ENCODE measurements around the gene MAGEF1. TPM values are rescaled to one million over a fixed set of nuclear protein-coding genes. Genes with fewer than 3 reads are reported as not detected.
A peak's percentile ranks its signal among the peaks of the same experiment; 100 is the strongest.

The MAGEF1 gene
- total RNA-seq, 1 donor from 2014 or later, result 88.1 TPM

- Histone ChIP-seq H3K9ac (no peak overlapping the region), H4K20me1 (ENCODE audit: low read depth) (no peaks in the 10 kb centered on the region), H3K9me3 (ENCODE audit: low read depth) (no peaks in the 10 kb centered on the region), H3K4me3 (no peak overlapping the region), H3F3A (ENCODE audit: low read depth) (no peaks in the 10 kb centered on the region), H3K27me3 (no peaks in the 10 kb centered on the region), H3K4me2 (no peak overlapping the region), H3K27ac (no peak overlapping the region), H3K79me2 (ENCODE audit: low read depth) (no peaks in the 10 kb centered on the region), H2AFZ (replicated peaks) (no peak overlapping the region), H3K36me3 (no peaks in the 10 kb centered on the region), H3K4me1 (peaks cover 8% of the 10 kb centered on the region)
- Mint-ChIP-seq H3K4me3 (no peak overlapping the region), H3K27me3 (ENCODE audit: insufficient read depth, low read depth) (peaks cover 9% of the 10 kb centered on the region), H3K27ac (no peak overlapping the region), H3K9me3 (no peaks in the 10 kb centered on the region), H3K4me1 (peaks cover 47% of the 10 kb centered on the region), H3K36me3 (no peaks in the 10 kb centered on the region)
- no peak for DNase-seq (ENCODE audit: low spot score)
- TF ChIP-seq CTCF (IDR thresholded peaks at IDR 0.05), result no peak
- no peak for TF ChIP-seq EZH2 (IDR thresholded peaks at IDR 0.05)
These were observed 22.2 kb upstream of the MAGEF1 start for GRCh38 chr3:184733971-184734608.

- Histone ChIP-seq H4K20me1 (ENCODE audit: low read depth) (no peaks in the 10 kb centered on the region), H3K9me3 (ENCODE audit: low read depth) (no peaks in the 10 kb centered on the region), H3K4me3 (no peak overlapping the region), H3K27me3 (no peaks in the 10 kb centered on the region), H3K9ac (no peak overlapping the region), H3F3A (ENCODE audit: low read depth) (no peaks in the 10 kb centered on the region), H3K27ac (no peak overlapping the region), H2AFZ (replicated peaks) (no peak overlapping the region), H3K79me2 (ENCODE audit: low read depth) (no peaks in the 10 kb centered on the region), H3K4me1 (peaks cover 8% of the 10 kb centered on the region), H3K4me2 (no peak overlapping the region), H3K36me3 (no peaks in the 10 kb centered on the region)
- Mint-ChIP-seq H3K4me1 (peaks cover 44% of the 10 kb centered on the region), H3K27ac (no peak overlapping the region), H3K9me3 (no peaks in the 10 kb centered on the region), H3K36me3 (no peaks in the 10 kb centered on the region), H3K4me3 (no peak overlapping the region), H3K27me3 (ENCODE audit: insufficient read depth, low read depth) (peaks cover 7% of the 10 kb centered on the region)
- no peak for DNase-seq (ENCODE audit: low spot score)
- no peak for TF ChIP-seq EZH2phosphoT487 (IDR thresholded peaks at IDR 0.05)
- TF ChIP-seq EZH2 (IDR thresholded peaks at IDR 0.05), result no peak
- no peak for TF ChIP-seq CTCF (IDR thresholded peaks at IDR 0.05)
These were observed 21.3 kb upstream of the MAGEF1 start for GRCh38 chr3:184733181-184733580.

- Mint-ChIP-seq H3K27ac (peak overlapping the region; percentile 94), H3K4me3 (peak overlapping the region; percentile 63), H3K36me3 (no peaks in the 10 kb centered on the region), H3K4me1 (peaks cover 40% of the 10 kb centered on the region), H3K9me3 (no peaks in the 10 kb centered on the region), H3K27me3 (ENCODE audit: insufficient read depth, low read depth) (peaks cover 9% of the 10 kb centered on the region)
- Histone ChIP-seq H3K4me1 (peaks cover 8% of the 10 kb centered on the region), H3K79me2 (ENCODE audit: low read depth) (no peaks in the 10 kb centered on the region), H3F3A (ENCODE audit: low read depth) (no peaks in the 10 kb centered on the region), H3K27me3 (no peaks in the 10 kb centered on the region), H3K36me3 (no peaks in the 10 kb centered on the region), H3K27ac (no peak overlapping the region), H3K9me3 (ENCODE audit: low read depth) (no peaks in the 10 kb centered on the region), H4K20me1 (ENCODE audit: low read depth) (no peaks in the 10 kb centered on the region), H3K4me3 (no peak overlapping the region), H3K9ac (no peak overlapping the region), H2AFZ (replicated peaks) (no peak overlapping the region), H3K4me2 (no peak overlapping the region)
- DNase-seq (ENCODE audit: low spot score), result no peak
- TF ChIP-seq EZH2phosphoT487 (IDR thresholded peaks at IDR 0.05) (no peak), CTCF (IDR thresholded peaks at IDR 0.05) (no peak), EZH2 (IDR thresholded peaks at IDR 0.05) (no peak)
These were observed 20.1 kb upstream of the MAGEF1 start for GRCh38 chr3:184731786-184732537.
